Measurements from ENCODE around the gene HLF.

The HLF gene, protein sequence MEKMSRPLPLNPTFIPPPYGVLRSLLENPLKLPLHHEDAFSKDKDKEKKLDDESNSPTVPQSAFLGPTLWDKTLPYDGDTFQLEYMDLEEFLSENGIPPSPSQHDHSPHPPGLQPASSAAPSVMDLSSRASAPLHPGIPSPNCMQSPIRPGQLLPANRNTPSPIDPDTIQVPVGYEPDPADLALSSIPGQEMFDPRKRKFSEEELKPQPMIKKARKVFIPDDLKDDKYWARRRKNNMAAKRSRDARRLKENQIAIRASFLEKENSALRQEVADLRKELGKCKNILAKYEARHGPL

DNA sequence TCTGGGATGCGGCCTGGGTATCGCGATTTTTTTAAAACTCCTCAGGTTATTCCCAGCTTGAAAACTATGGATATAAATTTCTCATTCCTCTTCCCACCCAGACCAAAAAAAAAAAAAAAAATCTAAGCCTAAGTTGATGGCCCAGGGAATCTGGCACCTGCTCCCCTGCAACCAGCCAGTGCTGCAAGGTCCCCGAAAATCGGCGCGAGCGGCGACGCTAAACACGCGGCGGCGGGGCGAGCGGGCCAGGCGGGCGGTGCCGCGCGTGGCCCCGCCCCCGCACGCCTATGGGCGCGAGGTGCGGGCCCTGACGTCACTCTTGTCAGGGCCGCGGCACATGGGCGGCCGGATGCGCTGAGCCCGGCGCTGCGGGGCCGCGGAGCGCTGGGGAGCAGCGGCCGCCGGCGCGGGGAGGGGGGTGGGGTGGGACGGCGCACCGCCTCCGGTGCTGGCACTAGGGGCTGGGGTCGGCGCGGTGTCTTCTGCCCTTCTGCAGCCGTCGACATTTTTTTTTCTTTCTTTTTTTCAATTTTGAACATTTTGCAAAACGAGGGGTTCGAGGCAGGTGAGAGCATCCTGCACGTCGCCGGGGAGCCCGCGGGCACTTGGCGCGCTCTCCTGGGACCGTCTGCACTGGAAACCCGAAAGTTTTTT, at the start of gene HLF:
Gene HLF, plus strand, starts transcription at position 316 of the 654 bp plus-strand sequence. CDS start 525 bp downstream, outside the sequence.
- peak; percentile 15 for DNase-seq (ENCODE audit: low read depth, low spot score)

- DNase-seq (ENCODE audit: low read depth, low spot score): no peak
Measured at GRCh38 chr17:55215711-55216110, 49.0 kb upstream of the HLF start.

- DNase-seq (ENCODE audit: low read depth, low spot score): no peak
Measured at GRCh38 chr17:55216888-55217287, 47.9 kb upstream of the HLF start.

DNA sequence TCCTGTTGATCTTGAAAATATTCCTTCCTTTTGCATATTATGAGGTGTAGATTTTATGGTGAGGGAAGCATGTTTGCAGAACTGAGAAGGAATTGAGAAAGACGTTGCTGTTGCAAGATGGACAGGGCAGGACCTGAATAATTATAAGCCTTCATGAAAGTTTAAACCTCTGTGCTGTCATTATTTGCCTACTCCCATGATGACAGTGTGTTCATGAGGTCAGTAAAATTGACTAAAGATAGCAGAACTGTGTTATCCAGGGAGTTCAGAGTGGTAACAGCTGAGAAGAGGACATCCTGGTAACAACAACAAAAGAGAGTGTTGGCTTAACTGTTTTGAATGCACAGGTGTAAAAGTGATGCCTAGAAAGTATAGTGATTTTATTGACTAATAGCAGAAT, 45.3 kb upstream of the HLF start:
- no peak for DNase-seq (ENCODE audit: low read depth, low spot score)

- no peak for DNase-seq (ENCODE audit: low read depth, low spot score)
Measured at GRCh38 chr17:55219934-55220333, 44.8 kb upstream of the HLF start.

GRCh38 chr17:55223524-55223923, 41.2 kb upstream of the HLF start:
- DNase-seq (ENCODE audit: low read depth, low spot score): no peak

GRCh38 chr17:55224746-55225145, 40.0 kb upstream of the HLF start:
- no peak for DNase-seq (ENCODE audit: low read depth, low spot score)

- no peak for DNase-seq (ENCODE audit: low read depth, low spot score)
Measured at GRCh38 chr17:55225237-55225636, 39.5 kb upstream of the HLF start.

DNA sequence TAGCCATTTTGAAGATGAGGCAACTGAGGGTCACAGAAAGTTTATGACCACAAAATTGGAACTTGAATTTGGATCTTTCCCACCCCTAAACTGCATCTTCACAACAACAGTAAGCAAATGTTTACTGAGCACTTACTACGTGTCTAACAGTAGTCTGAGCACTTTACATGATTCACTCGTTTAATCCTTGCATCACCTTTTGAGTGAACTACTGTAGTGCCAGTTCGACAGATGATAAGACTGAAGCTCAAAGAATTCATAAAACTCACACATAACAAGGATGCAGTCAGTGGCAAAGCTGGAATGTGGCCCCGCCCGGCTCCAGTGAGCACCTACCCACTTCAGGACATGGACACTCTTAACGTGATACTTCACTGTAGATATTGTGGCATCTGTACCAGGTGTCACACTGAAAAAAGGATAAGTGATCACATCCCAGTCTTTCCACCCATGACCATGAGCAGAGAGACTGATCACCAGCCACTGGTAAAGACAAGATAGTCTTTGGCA, 36.0 kb upstream of the HLF start:
- no peak for DNase-seq (ENCODE audit: low read depth, low spot score)

DNA sequence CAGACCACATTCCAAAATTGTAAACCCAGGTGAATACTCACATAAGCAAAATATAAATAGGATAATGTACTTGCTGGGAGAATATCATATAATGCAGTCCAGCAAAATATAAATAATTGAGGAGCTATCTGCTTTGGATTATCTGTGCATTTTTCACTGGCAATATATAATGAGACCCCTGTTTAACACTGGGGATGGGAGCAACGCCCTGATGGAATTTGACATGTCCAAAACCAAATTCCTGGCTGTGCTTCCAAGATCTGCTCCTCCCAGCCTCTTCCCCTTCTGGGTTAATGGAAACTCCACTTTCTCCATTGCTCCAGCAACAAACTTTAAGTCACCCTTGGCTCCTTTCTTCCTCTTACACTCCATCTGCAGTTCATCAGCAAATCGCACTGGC, 35.5 kb upstream of the HLF start:
- DNase-seq (ENCODE audit: low read depth, low spot score): no peak

DNA sequence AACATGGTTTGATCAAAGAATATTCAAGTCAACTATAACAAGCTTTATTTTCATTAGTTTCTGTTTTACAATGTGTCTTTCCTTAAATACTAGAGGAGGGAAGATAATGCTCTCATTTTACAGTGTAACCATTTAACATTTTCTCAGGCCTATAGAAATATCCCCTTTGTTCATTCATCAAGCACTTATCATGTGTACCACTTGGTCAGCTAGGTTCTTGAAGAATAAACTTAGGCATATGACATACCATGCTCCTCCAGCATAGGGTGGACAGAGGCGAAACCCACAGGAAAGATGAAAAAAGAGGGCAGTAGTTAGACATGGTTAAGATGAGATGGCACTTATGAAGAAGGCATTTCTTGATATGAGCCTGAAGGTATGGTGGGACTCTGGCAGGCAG, 34.0 kb upstream of the HLF start:
- DNase-seq (ENCODE audit: low read depth, low spot score): no peak

GRCh38 chr17:55233840-55234239, 30.9 kb upstream of the HLF start:
- no peak for DNase-seq (ENCODE audit: low read depth, low spot score)

DNA sequence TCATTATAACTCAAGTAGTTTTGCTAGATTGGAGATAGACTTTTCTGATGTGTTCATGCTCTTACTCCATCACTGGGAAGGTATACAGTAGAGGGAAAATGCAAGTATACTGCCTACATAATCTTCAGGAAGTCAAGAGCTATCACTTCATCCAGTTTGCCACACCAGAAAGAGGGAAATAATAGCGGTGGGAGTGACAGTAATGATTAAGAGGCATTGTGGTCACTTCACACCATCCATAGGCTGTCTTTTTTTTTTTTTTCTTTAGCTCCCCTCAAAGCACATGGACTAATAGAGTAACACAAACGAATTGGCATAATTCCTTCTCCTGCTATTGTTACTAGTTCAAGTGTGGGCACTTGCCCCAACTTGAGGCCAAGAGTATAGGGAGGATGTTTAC, 28.4 kb upstream of the HLF start:
- DNase-seq (ENCODE audit: low read depth, low spot score): no peak

DNA sequence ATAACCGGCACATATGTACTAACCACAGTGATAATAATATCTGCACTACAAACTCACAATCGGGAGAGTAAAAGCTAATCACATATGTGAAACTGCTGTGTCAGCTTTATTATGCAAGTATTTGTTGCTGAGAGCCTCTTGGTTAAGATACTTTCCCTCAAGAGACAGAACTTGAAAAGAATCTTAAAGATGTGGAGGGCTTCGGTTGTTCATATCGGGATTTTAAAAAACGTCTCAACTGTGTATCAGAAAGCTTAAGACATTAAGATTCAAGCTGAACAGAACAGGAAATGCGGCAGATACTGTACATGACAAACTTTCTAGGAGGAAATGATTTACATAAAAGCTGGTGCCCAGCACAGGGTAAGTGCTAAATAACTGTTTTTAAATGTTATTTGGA, 27.5 kb upstream of the HLF start:
- DNase-seq (ENCODE audit: low read depth, low spot score): no peak

DNA sequence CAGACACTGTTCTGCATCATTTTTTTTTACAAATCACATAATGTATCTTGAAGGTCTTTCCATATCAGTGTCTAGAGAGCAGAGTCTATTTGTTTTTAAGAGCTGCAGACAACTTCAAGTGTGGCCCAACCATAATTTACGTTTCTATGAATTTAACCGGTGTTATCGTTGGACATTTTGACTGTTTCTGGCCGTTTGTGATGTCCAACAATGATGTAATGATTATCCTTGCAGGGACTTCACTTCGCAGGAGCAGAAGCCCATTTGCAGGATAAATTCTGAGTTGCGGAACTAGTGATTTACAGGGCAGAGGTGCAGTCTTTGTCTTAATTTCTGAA, 26.9 kb upstream of the HLF start:
- peak; percentile 2 for DNase-seq (ENCODE audit: low read depth, low spot score)

- DNase-seq (ENCODE audit: low read depth, low spot score): peak; percentile 69
Measured at GRCh38 chr17:55238179-55238930, 26.4 kb upstream of the HLF start.

DNA sequence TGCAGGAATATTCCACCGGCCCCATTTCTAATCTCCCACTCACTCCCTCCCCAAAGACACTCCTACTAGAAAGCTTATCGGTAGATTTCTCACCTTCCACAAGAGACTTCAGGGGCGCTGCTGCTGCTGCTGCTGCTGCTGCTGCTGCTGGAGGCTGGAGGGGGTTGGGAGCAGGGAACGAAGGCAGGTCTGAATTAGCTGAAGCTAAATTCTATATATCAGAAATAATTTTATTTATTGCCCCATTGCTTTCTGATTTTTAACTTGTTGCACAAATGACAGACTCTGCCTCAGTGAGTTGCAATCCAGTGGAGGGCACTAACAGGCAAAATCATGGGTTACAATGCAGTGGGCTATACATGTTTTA, 25.8 kb upstream of the HLF start:
- no peak for DNase-seq (ENCODE audit: low read depth, low spot score)

DNA sequence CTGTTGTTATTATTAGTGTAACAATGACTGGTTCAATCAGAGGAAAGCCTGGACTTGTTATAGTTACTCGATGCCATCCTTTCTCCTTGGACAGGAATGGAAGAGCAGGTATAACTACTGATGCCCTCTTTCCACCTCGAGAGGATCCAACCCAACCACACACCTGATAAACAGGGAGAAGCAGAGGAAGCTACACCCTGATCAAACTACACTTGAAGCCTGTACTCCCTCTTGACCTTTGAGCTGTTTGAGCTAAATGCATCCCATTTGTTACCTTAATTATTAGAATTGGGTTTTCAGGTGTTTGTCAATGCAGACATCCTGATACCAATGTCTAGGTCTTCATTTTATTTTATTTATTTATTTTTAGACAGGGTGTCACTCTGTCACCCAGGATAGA, 23.7 kb upstream of the HLF start:
- DNase-seq (ENCODE audit: low read depth, low spot score): no peak

DNA sequence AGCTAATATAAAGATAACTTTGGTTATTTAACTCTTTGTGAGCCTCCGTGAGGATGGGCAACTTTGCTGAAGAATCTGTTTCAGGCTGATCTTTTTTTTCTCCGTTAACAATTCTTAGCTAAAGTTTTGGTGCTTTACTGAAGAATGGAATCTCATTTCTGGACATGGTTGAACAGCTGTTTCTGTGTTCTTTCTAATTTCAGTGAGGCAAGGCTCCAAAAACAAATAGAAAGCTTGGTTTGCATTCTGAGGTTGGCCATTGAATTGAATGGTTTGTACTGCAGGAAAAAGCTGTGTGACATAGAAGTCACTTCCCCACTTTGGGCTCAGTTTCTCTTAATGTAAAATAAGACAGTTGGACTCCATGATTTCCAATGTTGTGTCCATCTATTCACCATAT, 22.3 kb upstream of the HLF start:
- DNase-seq (ENCODE audit: low read depth, low spot score): no peak

DNA sequence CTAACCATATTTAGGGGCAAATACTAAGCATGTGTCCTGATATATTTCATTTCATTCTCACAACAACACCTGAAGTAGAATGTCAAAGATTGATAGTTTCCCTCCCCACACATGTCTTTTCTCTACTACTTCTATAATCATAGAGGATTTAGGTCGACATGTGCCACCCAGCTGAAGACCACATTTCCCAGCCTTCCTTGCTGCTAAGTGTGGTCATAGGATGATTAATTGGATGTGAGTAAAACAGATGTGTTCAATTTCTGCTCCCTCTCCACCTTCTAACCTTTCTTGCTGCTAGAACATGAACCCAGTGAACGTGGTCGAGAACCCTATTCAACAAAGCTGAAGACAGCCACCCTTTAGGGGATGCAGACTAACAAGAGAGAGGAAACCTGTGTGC, 18.8 kb upstream of the HLF start:
- no peak for DNase-seq (ENCODE audit: low read depth, low spot score)

DNA sequence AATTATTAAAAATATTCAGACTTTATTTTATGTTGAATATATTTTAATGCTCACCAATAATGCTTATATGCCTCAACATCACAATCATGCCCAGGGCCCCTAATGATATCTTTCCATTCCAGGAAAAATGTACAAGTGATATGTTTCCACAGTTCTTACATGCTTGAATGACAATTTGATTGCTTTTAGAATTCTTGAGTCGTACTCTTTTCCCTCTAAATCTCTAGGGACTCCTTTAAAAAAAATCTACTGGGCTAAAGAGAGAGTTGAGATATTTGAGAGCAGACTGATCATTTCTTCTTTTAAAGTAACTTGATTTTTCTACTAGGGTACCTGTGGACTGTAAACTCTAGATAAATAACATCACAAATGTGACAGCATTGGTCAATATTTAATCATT, 18.2 kb upstream of the HLF start:
- no peak for DNase-seq (ENCODE audit: low read depth, low spot score)

DNA sequence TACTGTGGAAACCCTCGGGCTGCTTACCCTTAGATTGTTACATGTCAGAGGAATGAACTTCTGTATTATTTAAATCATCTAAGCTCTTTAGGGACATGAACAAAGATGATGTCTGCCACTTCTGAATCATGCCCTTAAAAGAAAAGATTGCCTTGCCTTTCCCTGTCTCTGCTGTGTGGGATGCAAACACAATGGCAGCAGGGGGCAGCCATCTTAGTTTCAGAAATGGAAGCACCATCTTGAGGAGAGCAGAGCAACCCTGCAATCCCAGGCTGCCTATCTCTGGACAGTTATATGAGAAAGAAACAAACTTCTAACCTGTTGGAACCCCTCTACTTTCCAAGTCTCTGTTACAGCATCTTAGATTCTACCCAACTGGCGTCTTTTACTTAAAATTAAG, 16.7 kb upstream of the HLF start:
- no peak for DNase-seq (ENCODE audit: low read depth, low spot score)

GRCh38 chr17:55249861-55250260, 14.9 kb upstream of the HLF start:
- DNase-seq (ENCODE audit: low read depth, low spot score): no peak
